ENCODE data around the gene EXOC6B.

- TF ChIP-seq POLR2A (IDR thresholded peaks at IDR 0.05) (no peak), CTCF (IDR thresholded peaks at IDR 0.05) (no peak)
Observed at GRCh38 chr2:72275084-72275483, 550.7 kb downstream of the EXOC6B start.
